Measurements from ENCODE around the gene GINM1.

Gene GINM1

GRCh38 chr6:149600508-149600907 lies 34.3 kb downstream of the GINM1 start:
- no peak for DNase-seq

- no peak for DNase-seq
Measured at GRCh38 chr6:149608381-149608982, 42.3 kb downstream of the GINM1 start.

GRCh38 chr6:149614337-149614736 lies 48.2 kb downstream of the GINM1 start:
- DNase-seq, result peak; percentile 20

- DNase-seq, result no peak
Measured at GRCh38 chr6:149615805-149616204, 49.6 kb downstream of the GINM1 start.

GRCh38 chr6:149627672-149628071 lies 61.5 kb downstream of the GINM1 start:
- DNase-seq, result no peak

- no peak for DNase-seq
Measured at GRCh38 chr6:149628875-149629510, 62.8 kb downstream of the GINM1 start.

GRCh38 chr6:149634315-149634714 lies 68.1 kb downstream of the GINM1 start:
- DNase-seq, result no peak

GRCh38 chr6:149636124-149636523 lies 69.9 kb downstream of the GINM1 start:
- peak; percentile 63 for DNase-seq

Measured in fibroblast of skin of right biceps (primary cell).